ENCODE data around the gene GFM1.

DNA sequence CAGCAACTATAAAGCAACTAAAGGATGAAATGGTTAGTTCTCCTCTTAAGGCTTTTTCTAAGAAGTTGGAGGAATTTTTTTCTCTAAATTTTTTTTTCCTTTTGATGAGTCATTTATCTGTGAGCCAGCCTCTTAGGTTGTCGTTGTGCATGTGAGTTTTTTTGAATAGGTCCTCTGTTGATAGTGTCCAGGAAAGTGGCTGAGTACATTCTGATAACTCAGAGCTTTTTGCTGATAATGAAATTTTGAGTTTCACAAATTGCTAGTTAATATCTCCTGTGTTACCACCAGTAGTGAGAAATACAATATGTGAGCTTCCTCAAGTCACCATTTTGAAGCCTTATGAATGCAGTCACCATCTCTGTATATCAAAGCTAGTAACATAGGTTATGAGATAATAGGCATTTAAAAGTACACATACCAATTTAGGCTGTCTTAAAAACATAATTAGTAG lies 35.2 kb downstream of the GFM1 start:
- TF ChIP-seq CTCF (optimal IDR thresholded peaks at IDR 0.05 in 1 of 3, IDR thresholded peaks at IDR 0.05 in 1 of 3, conservative IDR thresholded peaks at IDR 0.05 in 1 of 3; ENCODE audit: extremely low read depth in 1 of 3, insufficient read depth in 2 of 3, low read length in 3 of 3) (no peak), EZH2 (IDR thresholded peaks at IDR 0.05; ENCODE audit: low read length) (no peak)
